ENCODE results near the gene BRI3BP. TPM values are rescaled to one million over a fixed set of nuclear protein-coding genes. Genes with fewer than 3 reads are reported as not detected.

The BRI3BP gene
- total RNA-seq, 1 donor from 2014 or later, result 3.6 TPM

- H3K4me2 ChIP-seq (ENCODE audit: low read length), result peak overlapping the region; percentile 89
- peak overlapping the region; percentile 21 for H3K9ac ChIP-seq (ENCODE audit: low read length)
- H3K27ac ChIP-seq (ENCODE audit: low read depth, low read length), result no peak overlapping the region
- H3K4me1 ChIP-seq (ENCODE audit: insufficient read depth, low read length), result peaks cover 12% of the 10 kb centered on the region
- no peaks in the 10 kb centered on the region for H3K9me3 ChIP-seq (ENCODE audit: insufficient read depth, low read depth, low read length)
- DNase-seq (ENCODE audit: low read depth) (peak; percentile 29), FAIRE-seq (no peak)
- no peak for TF ChIP-seq EZH2 (IDR thresholded peaks at IDR 0.05; ENCODE audit: insufficient read depth, low read length)
- peak; percentile 3 for TF ChIP-seq CTCF (IDR thresholded peaks at IDR 0.05; ENCODE audit: insufficient read depth, low read depth, low read length)
- no peaks in the 10 kb centered on the region for H3K36me3 Mint-ChIP-seq (ENCODE audit: low read depth, unreplicated experiment)
- peak overlapping the region; percentile 54 for H3K4me3 ChIP-seq (ENCODE audit: insufficient read depth, low read depth, low read length)
- H3K27me3 ChIP-seq (ENCODE audit: insufficient read depth, low read length), result no peaks in the 10 kb centered on the region
- peaks cover 24% of the 10 kb centered on the region for H3K79me2 ChIP-seq (ENCODE audit: insufficient read depth, low read length)
- H2AFZ ChIP-seq (ENCODE audit: low read depth, low read length), result peak overlapping the region; percentile 68
- peaks cover 16% of the 10 kb centered on the region for H4K20me1 ChIP-seq (ENCODE audit: insufficient read depth, low read length)
- H3K9me3 Mint-ChIP-seq (ENCODE audit: unreplicated experiment), result no peaks in the 10 kb centered on the region
- H3K4me3 Mint-ChIP-seq (ENCODE audit: unreplicated experiment), result peak overlapping the region; percentile 87
- H3K27ac Mint-ChIP-seq (ENCODE audit: unreplicated experiment), result peak overlapping the region; percentile 14
- H3K36me3 ChIP-seq (ENCODE audit: insufficient read depth, low read length), result no peaks in the 10 kb centered on the region
- H3K4me1 Mint-ChIP-seq (ENCODE audit: low read depth, unreplicated experiment), result peaks cover 9% of the 10 kb centered on the region
- H3K27me3 Mint-ChIP-seq (ENCODE audit: low read depth, unreplicated experiment), result peaks cover 2% of the 10 kb centered on the region
Observed at GRCh38 chr12:124992874-124993625, 395 bp upstream of the BRI3BP start.

GRCh38 chr12:124994437-124994975, 1.1 kb downstream of the BRI3BP start:
- Histone ChIP-seq H3K36me3 (ENCODE audit: insufficient read depth, low read length) (no peaks in the 10 kb centered on the region), H3K9ac (ENCODE audit: low read length) (peak overlapping the region; percentile 55)

More at GRCh38 chr12:124994437-124994975, 1.1 kb downstream of the BRI3BP start:
- H3K4me1 Mint-ChIP-seq (ENCODE audit: low read depth, unreplicated experiment), result peaks cover 4% of the 10 kb centered on the region
- DNase-seq (ENCODE audit: low read depth) (peak; percentile 4), FAIRE-seq (no peak)
- peaks cover 12% of the 10 kb centered on the region for H3K4me1 ChIP-seq (ENCODE audit: insufficient read depth, low read length)
- H3K9me3 Mint-ChIP-seq (ENCODE audit: unreplicated experiment), result no peaks in the 10 kb centered on the region
- H3K4me3 ChIP-seq (ENCODE audit: insufficient read depth, low read depth, low read length), result peak overlapping the region; percentile 61
- peaks cover 16% of the 10 kb centered on the region for H4K20me1 ChIP-seq (ENCODE audit: insufficient read depth, low read length)
- TF ChIP-seq EZH2 (IDR thresholded peaks at IDR 0.05; ENCODE audit: insufficient read depth, low read length) (no peak), CTCF (IDR thresholded peaks at IDR 0.05; ENCODE audit: insufficient read depth, low read depth, low read length) (no peak)
- H3K27ac ChIP-seq (ENCODE audit: low read depth, low read length), result no peak overlapping the region
- H3K79me2 ChIP-seq (ENCODE audit: insufficient read depth, low read length), result peaks cover 19% of the 10 kb centered on the region
- H3K4me3 Mint-ChIP-seq (ENCODE audit: unreplicated experiment), result peak overlapping the region; percentile 88
- no peak overlapping the region for H3K27ac Mint-ChIP-seq (ENCODE audit: unreplicated experiment)
- H3K9me3 ChIP-seq (ENCODE audit: insufficient read depth, low read depth, low read length), result no peaks in the 10 kb centered on the region
- peaks cover 2% of the 10 kb centered on the region for H3K27me3 Mint-ChIP-seq (ENCODE audit: low read depth, unreplicated experiment)
- H3K36me3 Mint-ChIP-seq (ENCODE audit: low read depth, unreplicated experiment), result no peaks in the 10 kb centered on the region
- no peaks in the 10 kb centered on the region for H3K27me3 ChIP-seq (ENCODE audit: insufficient read depth, low read length)
- H3K4me2 ChIP-seq (ENCODE audit: low read length), result peak overlapping the region; percentile 89
- H2AFZ ChIP-seq (ENCODE audit: low read depth, low read length), result peak overlapping the region; percentile 89
